AG20443 (cell line): ENCODE measurements around the gene OR51E1.
A peak's percentile ranks its signal among the peaks of the same experiment; 100 is the strongest.

Experiments used
- DNase-seq: peaks from one replicate; pipeline ENCODE4 v3.0.0; 2012; ENCODE audit warnings: low spot score, mixed read lengths

Gene OR51E1, protein sequence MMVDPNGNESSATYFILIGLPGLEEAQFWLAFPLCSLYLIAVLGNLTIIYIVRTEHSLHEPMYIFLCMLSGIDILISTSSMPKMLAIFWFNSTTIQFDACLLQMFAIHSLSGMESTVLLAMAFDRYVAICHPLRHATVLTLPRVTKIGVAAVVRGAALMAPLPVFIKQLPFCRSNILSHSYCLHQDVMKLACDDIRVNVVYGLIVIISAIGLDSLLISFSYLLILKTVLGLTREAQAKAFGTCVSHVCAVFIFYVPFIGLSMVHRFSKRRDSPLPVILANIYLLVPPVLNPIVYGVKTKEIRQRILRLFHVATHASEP

DNA sequence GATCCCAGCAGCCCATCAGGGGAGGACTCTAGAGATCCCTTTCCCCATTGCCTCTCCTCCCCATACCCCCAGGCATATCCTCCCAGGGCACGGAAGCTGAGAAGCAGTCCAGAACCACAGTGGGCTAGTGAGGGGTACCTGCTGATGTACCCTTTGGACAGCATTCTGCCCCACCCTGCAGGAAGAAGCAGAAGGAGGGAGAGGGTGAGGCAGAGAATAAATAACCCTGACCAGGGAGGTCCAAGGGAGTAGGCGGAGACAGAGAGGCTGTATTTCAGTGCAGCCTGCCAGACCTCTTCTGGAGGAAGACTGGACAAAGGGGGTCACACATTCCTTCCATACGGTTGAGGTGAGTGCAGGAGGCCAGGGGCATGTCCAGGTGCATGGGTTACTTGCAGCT lies at the start of gene OR51E1:
Gene OR51E1, plus strand, starts transcription at position 301 of the 400 bp plus-strand sequence. CDS start 8,545 bp downstream, outside the sequence.
- DNase-seq, result no peak

DNA sequence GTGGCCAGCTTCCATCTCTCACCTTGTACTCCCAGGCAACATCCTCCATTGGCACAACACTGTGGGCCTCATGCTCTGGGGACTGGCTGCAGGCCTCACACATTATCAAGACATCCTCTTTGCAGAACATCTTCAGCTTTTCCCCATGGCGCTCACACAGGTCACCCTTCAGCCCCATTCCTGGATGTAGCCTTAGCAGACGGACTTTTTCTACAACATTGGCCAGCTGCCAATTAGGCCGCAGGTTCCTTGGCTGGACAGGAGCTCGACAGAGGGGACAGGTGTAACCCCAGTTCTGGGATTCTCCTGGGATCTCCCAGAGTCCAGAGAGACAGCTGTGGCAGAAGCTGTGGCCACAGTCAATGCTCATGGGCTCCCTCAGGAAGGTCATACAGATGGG lies 38.7 kb upstream of the OR51E1 start:
- DNase-seq, result no peak

DNA sequence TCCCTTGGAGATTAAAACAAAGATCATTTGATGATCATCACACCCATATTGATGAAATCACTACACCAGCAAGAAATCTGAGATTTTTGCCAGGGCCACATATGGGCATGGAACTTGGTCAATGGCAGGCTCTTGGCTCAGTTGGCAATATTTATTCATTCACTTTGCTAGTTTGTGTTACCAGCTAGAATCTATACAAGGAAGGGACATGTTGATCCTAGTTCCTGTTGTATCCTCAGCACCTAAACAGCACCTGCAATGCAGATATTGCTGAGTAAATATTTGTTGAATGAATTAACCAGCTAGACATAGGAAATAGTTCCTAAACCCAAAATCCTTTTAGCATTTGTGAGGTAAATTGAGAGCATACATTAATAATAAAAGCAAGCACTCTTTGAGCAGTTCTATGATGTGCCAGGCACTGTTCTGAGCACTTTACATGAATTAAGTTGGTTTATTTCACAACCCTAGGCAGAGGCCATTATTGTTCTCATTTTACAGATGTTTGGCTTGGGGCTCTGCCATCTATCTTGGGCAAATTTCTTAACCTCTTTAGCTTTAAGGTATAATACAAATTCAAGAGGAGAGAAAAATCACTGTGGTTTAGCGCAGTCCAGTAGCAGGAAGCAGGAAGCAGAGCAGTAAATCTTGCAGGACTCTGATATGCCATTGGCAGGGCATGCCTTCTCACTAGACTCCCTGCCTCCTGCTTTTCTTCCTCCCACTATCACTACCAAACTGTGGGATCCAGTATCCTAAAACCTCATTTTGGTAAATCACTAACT lies 37.4 kb upstream of the OR51E1 start:
- no peak for DNase-seq

DNA sequence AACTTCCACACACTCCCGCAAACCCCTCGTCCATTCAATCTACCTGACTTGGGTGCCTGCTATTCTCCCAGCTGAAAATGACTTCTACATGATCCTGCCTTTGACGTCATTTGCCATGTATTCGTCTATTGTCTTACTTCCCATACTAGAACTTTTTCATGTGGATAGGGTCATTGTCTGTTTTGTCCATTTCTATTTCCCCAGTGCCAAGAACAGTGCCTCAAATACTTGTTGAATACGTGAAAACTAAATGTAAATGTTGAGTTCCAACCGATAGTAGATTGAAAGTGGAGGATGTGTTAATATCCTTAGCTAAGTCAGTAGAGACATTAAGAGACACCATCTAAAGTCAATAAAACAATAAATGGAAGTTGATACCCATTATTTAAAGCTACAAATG lies 36.7 kb upstream of the OR51E1 start:
- DNase-seq, result no peak

DNA sequence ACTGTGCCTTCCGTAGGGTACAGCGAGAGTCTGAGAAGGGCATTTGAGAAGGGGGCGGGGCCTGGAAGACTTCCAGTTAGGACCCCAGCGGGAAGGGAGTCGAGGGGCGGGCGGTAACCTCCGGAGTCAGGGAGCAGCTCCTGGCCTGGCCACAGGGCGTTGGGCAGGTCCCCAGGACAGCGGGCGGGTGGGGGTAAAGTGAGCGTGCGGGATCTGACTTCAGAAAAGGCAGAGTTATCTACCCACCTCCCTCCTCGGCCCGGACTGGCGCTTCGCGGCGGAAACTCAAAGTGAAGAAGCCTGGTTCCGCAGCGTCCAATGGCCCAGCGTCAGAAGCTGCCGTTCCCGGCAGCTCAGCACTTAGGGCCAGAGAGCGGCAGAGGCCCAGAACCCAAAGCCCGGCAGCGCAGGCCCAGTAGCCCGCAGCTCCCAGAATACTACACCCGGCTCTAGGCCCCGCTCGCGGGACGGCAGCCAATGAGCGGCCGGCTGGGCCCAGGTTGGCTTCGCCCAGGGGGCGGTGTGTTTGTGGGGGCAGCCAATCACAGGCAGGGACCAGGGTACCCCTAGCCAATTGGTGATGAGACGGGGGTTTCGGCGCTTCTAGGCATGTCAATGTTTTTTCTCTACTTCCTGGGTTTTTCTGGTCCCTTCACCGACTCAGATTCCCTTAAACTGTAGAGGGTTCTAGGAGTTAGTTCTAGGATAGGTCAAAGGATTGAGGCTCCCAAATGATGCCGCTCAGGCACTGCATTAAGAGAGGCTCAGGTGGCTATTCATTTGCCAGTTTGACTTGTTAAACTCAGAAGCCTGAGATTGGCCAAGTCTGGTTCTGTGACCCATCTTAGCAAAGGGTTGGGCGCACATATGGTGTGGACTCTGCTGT lies 35.8 kb upstream of the OR51E1 start, which contains the start of gene TRIM68:
Gene TRIM68, minus strand, starts transcription at position 451 of the 886 bp plus-strand sequence. CDS start 2,727 bp downstream, outside the sequence.
- peak; percentile 99 for DNase-seq

DNA sequence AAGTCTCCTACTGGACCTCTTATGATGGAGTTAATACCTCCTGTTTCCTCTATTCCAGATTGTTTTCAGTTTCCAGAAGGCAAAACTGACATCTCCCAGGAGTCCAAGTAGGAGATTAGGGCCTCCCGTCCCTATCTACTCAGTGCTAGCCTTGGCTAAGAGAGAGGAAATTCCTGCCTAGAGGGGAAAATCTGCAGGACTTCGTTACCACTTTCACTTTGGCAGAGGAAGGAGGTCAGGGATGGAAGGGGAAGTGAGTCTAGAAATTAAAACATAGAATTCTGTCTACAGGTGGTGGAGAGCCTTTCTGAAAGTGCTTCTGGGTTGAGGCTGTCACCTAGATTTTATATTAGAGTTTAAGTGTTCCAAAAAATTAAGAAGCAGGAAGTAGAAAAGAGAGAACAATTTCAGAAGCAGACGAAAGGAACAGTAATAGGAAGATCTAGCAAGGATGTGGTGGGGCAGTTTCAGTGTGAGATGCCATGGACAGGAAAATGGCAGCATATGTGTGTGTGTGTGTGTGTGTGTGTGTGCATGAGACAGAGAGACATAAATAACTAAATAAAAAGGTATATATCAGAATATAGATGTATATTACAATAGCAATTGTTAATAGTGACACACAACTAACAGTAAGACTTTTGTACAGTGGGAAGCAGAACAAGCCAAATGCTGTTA lies 33.4 kb upstream of the OR51E1 start:
- DNase-seq, result peak; percentile 19

DNA sequence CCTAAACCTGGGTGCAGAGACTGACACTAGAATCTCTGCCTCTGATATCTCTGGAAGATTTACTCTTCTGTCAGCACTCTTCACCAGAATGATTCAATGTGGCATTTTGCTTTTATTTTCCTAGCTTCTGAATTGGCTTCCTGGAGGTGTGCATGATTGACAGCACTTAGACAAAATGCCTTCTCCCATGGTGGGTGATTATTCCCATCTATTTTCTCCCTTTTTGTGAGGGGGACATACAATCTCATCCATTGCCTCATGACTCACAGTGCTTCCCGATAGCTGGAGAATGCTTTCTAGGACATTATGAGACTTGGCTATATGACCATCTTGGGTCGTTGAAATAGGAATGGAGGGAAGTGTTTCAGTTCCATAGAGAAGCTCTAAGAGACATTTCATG lies 31.8 kb upstream of the OR51E1 start:
- no peak for DNase-seq

DNA sequence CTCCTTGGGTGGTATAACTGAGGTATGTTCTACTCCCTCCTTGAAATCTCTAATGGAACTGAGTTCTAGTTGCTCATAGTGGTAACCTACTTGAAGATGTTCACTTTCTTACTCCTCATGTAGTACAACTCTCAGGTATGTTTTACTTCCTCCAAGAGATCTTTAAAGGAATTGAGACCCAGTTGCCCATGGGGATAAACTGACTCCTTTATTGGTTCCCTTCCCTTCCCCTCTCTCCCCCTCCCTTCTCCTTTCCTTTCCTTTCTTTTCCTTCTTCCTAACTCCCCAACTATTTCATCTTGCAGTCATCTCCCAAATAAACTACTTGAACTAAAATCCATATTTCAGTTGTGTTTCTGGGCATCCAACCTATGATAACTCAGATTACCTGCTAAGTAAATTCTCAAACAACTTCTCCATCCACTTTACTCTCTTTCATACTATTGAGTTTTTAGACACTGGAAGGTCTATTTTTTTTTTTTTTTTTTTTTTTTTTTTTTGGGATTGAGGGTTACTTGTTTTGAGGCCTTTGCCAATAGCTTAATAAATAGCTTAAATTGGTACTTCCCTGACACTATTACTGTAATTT lies 27.8 kb upstream of the OR51E1 start:
- no peak for DNase-seq

DNA sequence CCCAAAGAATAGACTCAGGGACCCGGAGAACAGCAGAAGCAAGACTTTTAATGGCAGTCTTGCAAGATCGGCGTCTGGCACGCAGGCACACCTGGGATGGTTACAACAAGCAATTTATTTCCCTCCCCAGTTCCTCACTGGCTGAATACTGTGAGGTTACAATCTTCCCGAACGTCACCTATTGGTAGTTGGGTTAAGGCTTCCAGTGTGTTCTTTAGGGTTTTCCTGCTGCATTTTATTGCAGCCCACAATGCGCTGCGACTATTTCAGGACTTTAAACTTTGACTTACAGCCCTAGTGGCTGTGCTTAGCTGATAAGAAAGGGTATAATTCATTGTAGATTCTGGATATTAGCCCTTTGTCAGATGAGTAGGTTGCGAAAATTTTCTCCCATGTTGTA lies 24.3 kb upstream of the OR51E1 start:
- no peak for DNase-seq

DNA sequence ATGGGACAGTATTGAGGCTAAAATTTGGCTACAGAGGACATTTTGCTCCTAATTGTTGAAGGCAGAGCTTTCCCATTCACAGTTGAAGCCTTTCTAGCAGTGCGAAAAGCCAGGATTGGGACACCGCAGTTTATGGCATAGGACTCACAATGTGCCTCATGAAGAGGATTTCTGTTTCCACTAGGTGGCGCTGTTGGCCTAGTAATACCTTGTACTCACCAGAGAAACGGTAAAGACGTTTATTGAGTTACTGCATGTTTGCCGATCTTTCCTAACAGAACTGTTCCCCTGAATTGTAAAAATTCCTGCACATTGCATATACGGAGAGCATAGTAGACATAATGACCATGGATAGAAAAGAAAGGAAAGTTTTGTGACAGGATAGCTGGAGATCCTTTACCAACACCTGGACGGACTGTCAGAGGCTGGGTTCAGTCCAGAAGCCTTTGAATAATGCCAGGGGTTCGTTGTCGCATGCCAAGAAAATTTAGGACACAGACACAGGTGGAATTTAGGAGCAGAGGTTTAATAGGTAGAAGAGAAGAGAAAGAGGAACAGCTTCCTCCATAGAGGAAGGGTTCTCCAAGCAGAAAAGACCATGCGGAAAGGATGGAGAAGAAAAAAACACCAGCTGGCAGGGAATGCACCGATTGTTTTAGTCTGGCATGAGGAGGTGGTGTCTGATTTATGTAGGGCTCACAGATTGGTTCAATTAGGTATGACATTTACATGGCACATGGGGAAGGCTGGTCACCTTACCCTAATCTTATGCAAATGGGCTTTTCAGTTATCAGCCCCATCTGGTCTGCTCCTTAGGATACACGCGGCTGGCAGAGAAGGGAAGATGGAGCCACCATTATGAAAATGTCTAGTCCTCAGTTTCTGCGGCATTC lies 17.3 kb upstream of the OR51E1 start:
- DNase-seq, result no peak

DNA sequence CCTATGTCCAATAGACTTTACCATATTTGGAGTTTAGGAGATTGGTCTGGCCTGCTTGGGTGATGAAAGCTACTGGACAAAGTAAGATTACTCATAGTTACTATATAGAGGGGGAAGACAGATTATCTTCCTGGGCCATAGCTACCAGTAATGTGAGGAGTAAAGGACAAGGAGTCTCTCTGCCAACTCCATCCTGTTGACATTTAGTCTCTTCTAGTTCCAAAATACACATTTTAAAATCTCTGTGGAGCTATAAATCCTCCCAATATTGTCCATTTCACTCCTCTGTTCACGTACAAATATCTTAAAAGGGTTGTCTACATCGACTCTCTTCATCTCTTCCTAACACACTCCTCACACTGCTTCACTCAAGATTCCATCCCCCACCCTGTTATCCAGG lies 7.6 kb upstream of the OR51E1 start:
- no peak for DNase-seq

DNA sequence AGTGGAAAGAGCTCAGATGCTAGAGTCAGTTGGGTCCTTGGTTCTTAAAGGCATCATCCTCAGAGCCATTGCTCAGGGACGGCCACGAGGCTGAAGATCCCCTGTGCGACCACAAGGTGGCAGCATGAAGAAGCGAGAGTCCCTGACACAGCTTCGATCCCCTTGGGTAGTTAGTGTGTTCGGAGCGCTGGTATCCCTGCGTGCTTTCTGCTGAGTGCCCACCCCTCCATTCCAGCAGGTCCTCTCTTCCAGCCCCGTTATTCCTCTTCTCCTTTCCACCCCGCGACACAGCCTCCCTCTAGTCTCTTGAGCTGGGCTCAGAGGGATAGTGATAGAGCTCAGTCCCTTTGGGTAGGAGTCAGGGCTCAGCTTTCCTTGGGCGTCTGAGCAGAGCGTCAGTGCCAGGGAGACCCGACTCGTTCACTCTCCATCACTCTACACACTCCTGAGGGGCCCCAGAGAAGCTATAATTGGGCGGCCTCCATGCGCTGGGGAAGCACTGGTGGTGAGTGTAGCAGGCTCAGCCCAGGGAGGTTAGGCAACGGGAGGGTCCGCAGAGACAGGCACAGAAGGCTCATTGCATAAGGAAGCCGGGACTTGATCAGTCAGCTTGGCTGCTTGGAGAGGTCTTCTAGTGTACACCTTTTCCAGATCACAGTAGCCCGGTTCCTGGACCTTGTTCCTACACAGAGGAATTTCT lies 6.7 kb upstream of the OR51E1 start, which contains the start of gene OR51D1:
Gene OR51D1, plus strand, starts transcription at position 516 of the 700 bp plus-strand sequence. CDS start 2,314 bp downstream, outside the sequence.
- peak; percentile 91 for DNase-seq

DNA sequence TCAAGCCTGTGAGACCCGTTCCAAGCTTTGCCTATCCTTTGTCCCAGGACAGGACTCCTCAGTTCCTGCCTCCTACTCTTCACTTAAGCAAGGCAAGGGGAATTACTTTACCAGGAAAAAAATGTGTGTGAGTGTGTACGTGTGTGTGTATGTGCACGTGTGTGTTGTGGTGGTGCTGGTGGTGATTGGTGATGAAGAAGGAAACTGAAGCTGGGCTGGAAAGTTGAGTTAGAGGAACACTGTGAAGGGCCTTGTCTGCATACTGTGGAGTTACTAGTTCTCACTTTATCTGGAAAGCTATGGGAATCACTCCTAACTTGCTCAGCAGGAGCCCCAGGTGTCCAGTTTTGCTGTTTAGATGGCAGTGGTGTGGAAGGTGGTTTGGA lies 6.1 kb upstream of the OR51E1 start:
- DNase-seq, result no peak

DNA sequence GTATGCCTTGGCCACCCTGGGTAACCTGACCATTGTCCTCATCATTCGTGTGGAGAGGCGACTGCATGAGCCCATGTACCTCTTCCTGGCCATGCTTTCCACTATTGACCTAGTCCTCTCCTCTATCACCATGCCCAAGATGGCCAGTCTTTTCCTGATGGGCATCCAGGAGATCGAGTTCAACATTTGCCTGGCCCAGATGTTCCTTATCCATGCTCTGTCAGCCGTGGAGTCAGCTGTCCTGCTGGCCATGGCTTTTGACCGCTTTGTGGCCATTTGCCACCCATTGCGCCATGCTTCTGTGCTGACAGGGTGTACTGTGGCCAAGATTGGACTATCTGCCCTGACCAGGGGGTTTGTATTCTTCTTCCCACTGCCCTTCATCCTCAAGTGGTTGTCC lies 3.9 kb upstream of the OR51E1 start:
- DNase-seq, result no peak

DNA sequence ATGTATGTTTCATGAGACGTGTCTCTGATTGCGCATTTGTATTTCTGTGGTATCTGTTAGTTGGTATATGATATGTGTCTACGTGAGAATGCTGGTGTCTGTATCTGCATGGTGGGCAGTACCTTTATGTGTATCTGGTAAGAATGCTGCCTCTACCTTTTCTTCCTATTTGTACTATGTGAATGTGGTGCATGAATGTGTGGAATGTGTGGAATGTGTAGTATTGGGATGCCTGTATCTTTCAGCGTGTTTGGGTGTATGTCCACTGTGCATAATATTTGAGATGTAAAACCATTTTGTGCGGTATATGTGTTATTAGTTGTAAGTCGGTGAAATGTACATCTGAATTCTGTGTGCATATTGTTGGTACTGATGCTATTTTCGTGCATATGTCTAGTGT lies 2.3 kb upstream of the OR51E1 start:
- DNase-seq, result no peak

DNA sequence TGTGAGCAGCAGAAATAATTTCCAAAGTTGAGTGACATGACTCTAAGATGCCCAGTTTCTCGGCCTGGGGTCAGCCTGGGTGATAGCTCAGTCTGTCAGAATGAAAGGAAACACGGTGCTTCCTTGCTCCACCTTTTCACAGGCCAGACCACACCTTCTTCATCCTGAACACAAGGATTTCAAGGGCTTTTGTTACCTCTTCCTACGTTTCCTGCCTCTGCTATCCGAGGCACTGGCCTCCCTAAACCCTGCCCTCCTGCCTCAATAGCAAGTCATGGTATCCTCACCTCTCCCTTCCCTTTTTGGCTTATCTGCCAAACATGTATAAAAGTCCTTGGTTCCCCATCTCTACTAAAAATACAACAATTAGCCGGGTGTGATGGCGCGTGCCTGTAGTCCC lies 1.7 kb upstream of the OR51E1 start:
- no peak for DNase-seq

DNA sequence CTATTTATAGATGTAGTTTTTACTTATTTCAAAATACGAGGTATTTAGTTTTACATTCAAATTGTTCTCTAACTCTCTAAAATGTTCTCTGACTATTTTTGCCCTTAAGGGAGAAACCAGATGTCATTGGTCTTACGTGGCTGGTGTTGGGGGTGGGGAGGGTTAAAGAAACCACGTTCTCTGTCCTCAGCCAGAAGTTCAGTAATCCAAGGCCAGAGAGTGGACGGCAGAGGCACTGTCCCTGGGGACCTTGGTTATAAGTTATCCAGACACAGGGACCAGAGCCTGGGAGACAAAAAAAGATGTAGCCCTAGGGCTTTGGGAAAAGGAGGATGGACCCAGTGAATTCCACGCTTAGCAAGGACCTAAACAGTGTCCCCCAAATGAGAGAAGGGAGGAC lies 706 bp upstream of the OR51E1 start:
- no peak for DNase-seq

DNA sequence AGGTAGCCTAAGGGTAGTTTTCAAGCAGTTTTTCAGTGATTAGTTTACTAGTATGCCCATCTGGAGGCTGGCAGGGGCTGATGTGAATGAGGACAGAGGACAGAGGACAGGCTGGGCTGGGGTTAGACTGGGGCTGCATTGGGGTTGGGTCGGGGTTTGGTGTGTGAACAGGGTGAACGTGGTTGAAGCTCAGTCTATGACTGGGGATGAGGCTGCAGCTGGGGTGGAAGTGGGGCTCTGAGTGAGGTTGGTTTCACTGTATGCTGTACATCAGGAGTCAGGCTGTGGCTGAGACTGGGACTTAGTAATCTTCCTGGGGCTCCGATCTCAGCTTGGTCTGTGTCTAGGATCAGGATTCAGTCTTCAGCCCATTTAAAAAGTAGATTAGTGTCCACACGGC lies 451 bp downstream of the OR51E1 start:
- DNase-seq, result no peak

DNA sequence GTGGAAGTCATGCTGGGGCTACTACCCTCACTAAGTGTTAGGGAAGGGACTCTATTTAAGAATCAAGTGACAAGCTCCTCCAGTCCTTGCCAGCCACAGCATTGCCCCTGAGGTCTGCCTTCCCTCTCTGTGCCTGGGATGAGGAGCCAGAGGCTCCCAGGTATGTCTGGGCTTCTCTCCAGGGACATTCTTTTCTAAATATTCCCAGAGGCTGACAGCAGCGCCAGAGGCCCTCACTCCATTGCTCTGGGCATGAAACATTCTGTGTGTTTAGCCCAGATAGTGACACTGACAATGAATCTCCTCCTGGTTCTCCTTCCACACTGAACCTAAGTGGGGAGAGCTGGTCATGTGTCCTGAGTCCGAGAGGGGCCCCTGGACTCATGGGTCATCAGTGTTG lies 2.2 kb downstream of the OR51E1 start:
- no peak for DNase-seq

DNA sequence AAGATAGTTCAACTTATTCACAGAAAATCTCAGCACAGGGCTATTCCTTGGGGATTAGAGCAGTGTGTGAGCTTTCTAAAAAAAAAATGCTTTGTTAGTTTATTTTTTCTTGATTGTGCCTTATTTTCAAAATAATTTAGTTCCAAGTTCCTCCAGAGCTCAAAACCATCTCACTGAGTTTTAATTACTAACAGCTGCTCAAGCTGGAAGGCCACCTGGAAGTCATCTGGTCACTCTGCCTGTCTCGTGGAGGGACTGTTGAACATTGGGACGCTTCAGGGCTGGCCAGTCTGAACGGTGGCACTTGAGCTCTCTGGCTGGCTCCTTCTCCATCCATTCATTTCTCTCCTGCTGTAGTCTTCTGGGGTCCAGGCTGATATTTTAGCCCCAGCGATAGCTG lies 4.0 kb downstream of the OR51E1 start:
- no peak for DNase-seq
